ENCODE measurements around the gene DENND2C.

- no peak for TF ChIP-seq CTCF (IDR thresholded peaks at IDR 0.05; ENCODE audit: low read length)
- no peak for TF ChIP-seq EZH2 (IDR thresholded peaks at IDR 0.05; ENCODE audit: borderline replicate concordance, low read length)
These were observed 71.9 kb downstream of the DENND2C start for GRCh38 chr1:114597949-114598348.

Measured in OCI-LY1 (cell line).